Endothelial cell of umbilical vein (primary cell): ENCODE data around the gene NRBP1. TPM values are rescaled to one million over a fixed set of nuclear protein-coding genes. Genes with fewer than 3 reads are reported as not detected.

Source experiments
- BruUV-seq: library from RNA; stranded (reverse); fragments of 400-500 nt; replicated peaks from 2 replicates; lab custom pipeline; 2021; lab: Mats Ljungman, UMichigan
- CTCF ChIA-PET: fragments of 300-600, 350-600 bp; sonication (Branson Sonifier 250); formaldehyde crosslinking; loops from one replicate; lab custom pipeline; 2021; ENCODE audit warnings: antibody characterized with exemption, inconsistent platforms; lab: Charles Lee
- POLR2A ChIA-PET: fragments of 300-600, 350-600 bp; sonication (Branson Sonifier 250); formaldehyde crosslinking; loops from one replicate; lab custom pipeline; 2021; ENCODE audit warnings: antibody characterized with exemption, inconsistent platforms; lab: Charles Lee
- DNase-seq: peaks from one replicate; pipeline ENCODE4 v3.0.0-alpha.2; 2011; ENCODE audit warnings: low read depth, low spot score
- FAIRE-seq: peaks from 2 replicates; lab custom pipeline; 2011; peaks lifted over from hg19 to GRCh38; lab: Jason Lieb, UNC
- H2AFZ ChIP-seq: 2 replicates; pipeline ENCODE4 v1.6.0; 2012; ENCODE audit warnings: low read depth, low read length, control low read depth, inconsistent platforms
- H3K27ac ChIP-seq: 2 replicates; pipeline ENCODE4 v1.5.1; 2011; ENCODE audit warnings: low read depth, mild to moderate bottlenecking, control low read depth, low read length, moderate library complexity; ENCODE audit not compliant: insufficient read depth
- H3K27me3 ChIP-seq, 2 experiments: 2 replicates each; pipeline versions ENCODE4 v1.6.0 to v1.6.1; 2011; ENCODE audit warnings: low read length in 2 of 2, mixed read lengths in 1 of 2; ENCODE audit not compliant: control insufficient read depth in 2 of 2, insufficient read depth in 2 of 2
- H3K36me3 ChIP-seq, 2 experiments: 2 replicates in 1 of 2; 3 replicates in 1 of 2; pipeline ENCODE4 v1.5.1; 2011; ENCODE audit warnings: low read length in 2 of 2, mild to moderate bottlenecking in 1 of 2, moderate library complexity in 1 of 2; ENCODE audit not compliant: control insufficient read depth in 2 of 2, insufficient read depth in 2 of 2; ENCODE audit errors: extremely low read depth in 1 of 2
- H3K4me1 ChIP-seq: 3 replicates; pipeline ENCODE4 v1.5.1; 2011; ENCODE audit warnings: mild to moderate bottlenecking, low read length; ENCODE audit not compliant: control insufficient read depth, insufficient read depth; ENCODE audit errors: extremely low read depth
- H3K4me2 ChIP-seq: 2 replicates; pipeline ENCODE4 v1.6.1; 2011; ENCODE audit warnings: low read length, control low read depth, mixed read lengths; ENCODE audit not compliant: insufficient read depth
- H3K4me3 ChIP-seq, 3 experiments: fragments of 200-600 bp in 1 of 3; sonication (generic), shearing (Covaris generic) in 1 of 3; replicated peaks in 1 of 3; 2 replicates each; pipeline ENCODE4 v1.5.1; 2011 to 2016; ENCODE audit warnings: control low read depth in 3 of 3, low read length in 3 of 3, mild to moderate bottlenecking in 2 of 3, inconsistent platforms in 1 of 3, low read depth in 1 of 3, moderate library complexity in 1 of 3; ENCODE audit not compliant: insufficient read depth in 1 of 3
- H3K79me2 ChIP-seq: 2 replicates; pipeline ENCODE4 v1.6.0; 2012; ENCODE audit warnings: low read length, inconsistent platforms; ENCODE audit not compliant: control insufficient read depth, insufficient read depth
- H3K9ac ChIP-seq: replicated peaks from 2 replicates; pipeline ENCODE3; 2011; ENCODE audit warnings: low read length, control low read depth; ENCODE audit not compliant: insufficient read depth; ENCODE audit errors: extremely low read depth
- H3K9me1 ChIP-seq: replicated peaks from 3 replicates; pipeline ENCODE4 v1.6.0; 2011; ENCODE audit warnings: mild to moderate bottlenecking, low read length; ENCODE audit not compliant: control insufficient read depth, insufficient read depth; ENCODE audit errors: extremely low read depth
- H3K9me3 ChIP-seq: replicated peaks from 2 replicates; pipeline ENCODE4 v1.5.1; 2012; ENCODE audit warnings: low read length, inconsistent platforms; ENCODE audit not compliant: control insufficient read depth, insufficient read depth
- H4K20me1 ChIP-seq: replicated peaks from 2 replicates; pipeline ENCODE3; 2011; ENCODE audit warnings: mild to moderate bottlenecking, low read length; ENCODE audit not compliant: control insufficient read depth, insufficient read depth; ENCODE audit errors: extremely low read depth
- CTCF ChIP-seq, 2 donors: IDR thresholded peaks; 1 replicate in 1 of 2; 2 replicates in 1 of 2; pipeline ENCODE4 v1.5.1; 2011; ENCODE audit warnings: low read length in 2 of 2, mild to moderate bottlenecking in 2 of 2, moderate library complexity in 2 of 2, control low read depth in 1 of 2, inconsistent platforms in 1 of 2, low read depth in 1 of 2; ENCODE audit not compliant: insufficient read depth in 1 of 2; ENCODE audit errors: extremely low read depth in 1 of 2
- EZH2 ChIP-seq: IDR thresholded peaks from 2 replicates; pipeline ENCODE4 v1.6.1; 2012; ENCODE audit warnings: borderline replicate concordance, low read depth, mild to moderate bottlenecking, moderate library complexity, low read length, inconsistent platforms; ENCODE audit not compliant: severe bottlenecking
- FOS ChIP-seq: IDR thresholded peaks from 2 replicates; pipeline ENCODE4 v1.6.1; 2011; ENCODE audit warnings: mild to moderate bottlenecking, low read length, moderate library complexity, borderline replicate concordance; ENCODE audit not compliant: insufficient read depth
- GATA2 ChIP-seq: IDR thresholded peaks from 2 replicates; pipeline ENCODE4 v1.7.0; 2011; ENCODE audit warnings: low read depth, mild to moderate bottlenecking, moderate library complexity, mixed read lengths, low read length; ENCODE audit not compliant: insufficient read length, insufficient read depth
- JUN ChIP-seq: IDR thresholded peaks from 2 replicates; pipeline ENCODE4 v1.6.1; 2011; ENCODE audit warnings: borderline replicate concordance, low read depth; ENCODE audit not compliant: insufficient read length, insufficient read depth
- MAX ChIP-seq: IDR thresholded peaks from 2 replicates; pipeline ENCODE4 v1.6.1; 2011; ENCODE audit not compliant: insufficient read depth, insufficient read length
- MYC ChIP-seq: IDR thresholded peaks from one replicate; pipeline ENCODE4 v1.6.1; 2011; ENCODE audit warnings: mild to moderate bottlenecking, low read depth, low read length
- POLR2A ChIP-seq: IDR thresholded peaks from 2 replicates; pipeline ENCODE4 v1.6.1; 2012; ENCODE audit warnings: low read depth, mild to moderate bottlenecking, control low read depth, low read length
- POLR2AphosphoS5 ChIP-seq: IDR thresholded peaks from 2 replicates; pipeline ENCODE4 v1.6.1; 2012; ENCODE audit warnings: low read depth, mild to moderate bottlenecking, control low read depth, low read length, moderate library complexity; ENCODE audit not compliant: insufficient read depth
- dilution Hi-C: fragments of 300-500 bp; cut with MboI; formaldehyde crosslinking; loops from one replicate; pipeline ENCODE4 v1.15.0; 2019; ENCODE audit warnings: low sequenced_read_pairs; ENCODE audit not compliant: extremely low pct_ligation_motif_present
- intact Hi-C: fragments of 100-400 bp; cut with micrococcal nuclease; formaldehyde crosslinking; loops from one replicate; pipeline ENCODE4 v1.10.0; 2022
- polyA plus RNA-seq, 4 experiments: library from polyadenylated mRNA; depleted of rRNA in 3 of 4; stranded (reverse) in 3 of 4; unstranded in 1 of 4; fragments of >200 nt; gene quantifications; 2 replicates each; pipeline versions ENCODE4 v1.2.1 to v1.2.3, GENCODE V29; 2011 to 2012; ENCODE audit warnings: missing spikeins in 1 of 4
- total RNA-seq: library from RNA; stranded (reverse); gene quantifications from 2 replicates; pipeline ENCODE4 v1.2.3, GENCODE V29; 2021

Gene NRBP1
- total and polyA plus RNA-seq, 2 donors (not counting 3 experiments of a cell fraction or from before 2014, with no cell fraction given) = 130 to 169 TPM

GRCh38 chr2:27471961-27472360 is 43.5 kb downstream of the NRBP1 start:
- no peaks in the 10 kb centered on the region for H3K27me3 ChIP-seq
- H2AFZ ChIP-seq = no peak overlapping the region
- H4K20me1 ChIP-seq = no peaks in the 10 kb centered on the region
- no TSS peak for BruUV-seq
- H3K9ac ChIP-seq = no peak overlapping the region
- H3K79me2 ChIP-seq = no peaks in the 10 kb centered on the region
- intact Hi-C loops (no loop called here), dilution Hi-C loops (loop anchor here (25.0 kb wide), 1 partner anchor 115 kb away; the partner anchor contains the start of gene ZNF512)
- FAIRE-seq = no peak
- H3K27ac ChIP-seq = no peak overlapping the region
- no peaks in the 10 kb centered on the region for H3K4me1 ChIP-seq
- peaks cover 1 to 3% of the 10 kb centered on the region in 2 experiments for H3K36me3 ChIP-seq
- no peak for DNase-seq
- no peaks in the 10 kb centered on the region for H3K9me1 ChIP-seq
- H3K4me2 ChIP-seq = no peak overlapping the region
- ChIA-PET CTCF (interaction anchor here (0.8 to 1.9 kb wide), 2 partner anchors 9 to 150 kb away, joined by 3 to 5 read pairs; no protein-coding TSS in a partner anchor), POLR2A (no interaction called here)
- no peak for TF ChIP-seq JUN
- H3K4me3 ChIP-seq = no peak overlapping the region
- no peaks in the 10 kb centered on the region for H3K9me3 ChIP-seq

GRCh38 chr2:27485496-27485895 is 57.1 kb downstream of the NRBP1 start:
- BruUV-seq = no TSS peak
- Histone ChIP-seq H3K9me1 (no peaks in the 10 kb centered on the region), H3K4me1 (peaks cover 13% of the 10 kb centered on the region), H4K20me1 (no peaks in the 10 kb centered on the region), H3K9ac (no peak overlapping the region), H3K9me3 (no peaks in the 10 kb centered on the region), H3K4me3 (no peak overlapping the region), H3K79me2 (no peaks in the 10 kb centered on the region), H3K4me2 (no peak overlapping the region), H3K27ac (no peak overlapping the region), H2AFZ (no peak overlapping the region), H3K27me3 (no peaks in the 10 kb centered on the region), H3K36me3 (peaks cover 0 to 15% of the 10 kb centered on the region in 2 experiments)
- POLR2A ChIA-PET = no interaction called here
- intact Hi-C loops (no loop called here), dilution Hi-C loops (no loop called here)
- TF ChIP-seq POLR2A = no peak
- no peak for TF ChIP-seq MYC
- TF ChIP-seq CTCF (IDR thresholded peaks at IDR 0.05; ENCODE audit: extremely low read depth in 1 of 2, insufficient read depth in 1 of 2, low read depth in 1 of 2, low read length in 2 of 2) = no peak
- no peak for TF ChIP-seq MAX
- no peak for TF ChIP-seq JUN
- TF ChIP-seq FOS = no peak
- TF ChIP-seq GATA2 = no peak
- no peak for TF ChIP-seq EZH2
- TF ChIP-seq POLR2AphosphoS5 = no peak
- DNase-seq (no peak), FAIRE-seq (no peak)
- CTCF ChIA-PET = no interaction called here
